DOHH2 (cell line): ENCODE measurements around the gene ADAM11.

Experiments used
- EZH2phosphoT487 ChIP-seq: fragments of 200-600 bp; sonication (generic); IDR thresholded peaks from 2 replicates; pipeline ENCODE4 v1.6.1; 2017; ENCODE audit warnings: borderline replicate concordance, mild to moderate bottlenecking, antibody characterized with exemption, low read length, moderate library complexity, mixed read lengths
- TF ChIP-seq, protein P1 (sequence below): fragments of 200-600 bp; sonication (generic); IDR thresholded peaks from one replicate; pipeline ENCODE4 v1.5.1; 2014; ENCODE audit warnings: antibody characterized with exemption, mild to moderate bottlenecking, low read depth, low read length; ENCODE audit not compliant: poor library complexity, severe bottlenecking

DNA sequence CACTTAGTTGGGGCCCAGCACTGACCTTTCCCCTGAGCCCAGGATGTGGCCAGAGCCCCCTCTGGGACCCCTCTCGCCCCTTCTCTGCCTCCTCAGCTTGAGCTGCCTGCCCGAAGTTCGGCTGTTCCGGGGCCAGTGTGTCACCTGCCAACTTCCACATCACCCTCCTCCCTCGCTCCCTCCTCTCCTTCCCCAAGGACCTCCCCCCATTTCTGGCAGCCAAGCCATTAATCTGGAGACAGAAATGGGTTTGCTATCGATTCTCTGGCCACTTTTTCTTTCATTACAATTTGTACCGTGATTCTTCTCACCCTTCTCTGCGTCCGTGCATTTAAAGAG lies 8.8 kb upstream of the ADAM11 start:
- TF ChIP-seq EZH2phosphoT487: no peak
- TF ChIP-seq, protein P1, sequence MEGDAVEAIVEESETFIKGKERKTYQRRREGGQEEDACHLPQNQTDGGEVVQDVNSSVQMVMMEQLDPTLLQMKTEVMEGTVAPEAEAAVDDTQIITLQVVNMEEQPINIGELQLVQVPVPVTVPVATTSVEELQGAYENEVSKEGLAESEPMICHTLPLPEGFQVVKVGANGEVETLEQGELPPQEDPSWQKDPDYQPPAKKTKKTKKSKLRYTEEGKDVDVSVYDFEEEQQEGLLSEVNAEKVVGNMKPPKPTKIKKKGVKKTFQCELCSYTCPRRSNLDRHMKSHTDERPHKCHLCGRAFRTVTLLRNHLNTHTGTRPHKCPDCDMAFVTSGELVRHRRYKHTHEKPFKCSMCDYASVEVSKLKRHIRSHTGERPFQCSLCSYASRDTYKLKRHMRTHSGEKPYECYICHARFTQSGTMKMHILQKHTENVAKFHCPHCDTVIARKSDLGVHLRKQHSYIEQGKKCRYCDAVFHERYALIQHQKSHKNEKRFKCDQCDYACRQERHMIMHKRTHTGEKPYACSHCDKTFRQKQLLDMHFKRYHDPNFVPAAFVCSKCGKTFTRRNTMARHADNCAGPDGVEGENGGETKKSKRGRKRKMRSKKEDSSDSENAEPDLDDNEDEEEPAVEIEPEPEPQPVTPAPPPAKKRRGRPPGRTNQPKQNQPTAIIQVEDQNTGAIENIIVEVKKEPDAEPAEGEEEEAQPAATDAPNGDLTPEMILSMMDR: no peak
